Uterus (tissue), 2 donors: ENCODE results near the gene KIRREL2.

ENCODE experiments used
- POLR2A ChIP-seq, 2 donors: fragments of 450-650 bp; IDR thresholded peaks; one replicate each; pipeline ENCODE4 v1.6.1; 2016; ENCODE audit warnings: antibody characterized with exemption in 2 of 2, mild to moderate bottlenecking in 1 of 2, moderate library complexity in 1 of 2
- TF ChIP-seq, protein P1 (sequence below), 4 experiments: fragments of 200-600 bp in 2 of 4; fragments of 450-650 bp in 2 of 4; sonication (generic) in 2 of 4; IDR thresholded peaks; one replicate each; pipeline ENCODE4 v1.5.1; 2016 to 2019; ENCODE audit warnings: antibody characterized with exemption in 4 of 4, mild to moderate bottlenecking in 2 of 4, moderate library complexity in 1 of 4

- TF ChIP-seq, protein P1, sequence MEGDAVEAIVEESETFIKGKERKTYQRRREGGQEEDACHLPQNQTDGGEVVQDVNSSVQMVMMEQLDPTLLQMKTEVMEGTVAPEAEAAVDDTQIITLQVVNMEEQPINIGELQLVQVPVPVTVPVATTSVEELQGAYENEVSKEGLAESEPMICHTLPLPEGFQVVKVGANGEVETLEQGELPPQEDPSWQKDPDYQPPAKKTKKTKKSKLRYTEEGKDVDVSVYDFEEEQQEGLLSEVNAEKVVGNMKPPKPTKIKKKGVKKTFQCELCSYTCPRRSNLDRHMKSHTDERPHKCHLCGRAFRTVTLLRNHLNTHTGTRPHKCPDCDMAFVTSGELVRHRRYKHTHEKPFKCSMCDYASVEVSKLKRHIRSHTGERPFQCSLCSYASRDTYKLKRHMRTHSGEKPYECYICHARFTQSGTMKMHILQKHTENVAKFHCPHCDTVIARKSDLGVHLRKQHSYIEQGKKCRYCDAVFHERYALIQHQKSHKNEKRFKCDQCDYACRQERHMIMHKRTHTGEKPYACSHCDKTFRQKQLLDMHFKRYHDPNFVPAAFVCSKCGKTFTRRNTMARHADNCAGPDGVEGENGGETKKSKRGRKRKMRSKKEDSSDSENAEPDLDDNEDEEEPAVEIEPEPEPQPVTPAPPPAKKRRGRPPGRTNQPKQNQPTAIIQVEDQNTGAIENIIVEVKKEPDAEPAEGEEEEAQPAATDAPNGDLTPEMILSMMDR (IDR thresholded peaks at IDR 0.05): no peak
- TF ChIP-seq POLR2A (IDR thresholded peaks at IDR 0.05): peak in 1 of 2 donors; percentile 19
These were observed 47.0 kb downstream of the KIRREL2 start for GRCh38 chr19:35903550-35904179.
